Thyroid gland (tissue), 4 donors: ENCODE results near the gene DNAJC1.

Source experiments
- CTCF ChIP-seq, 6 experiments: fragments of 200-600 bp in 3 of 6; fragments of 450-650 bp in 3 of 6; sonication (generic) in 3 of 6; IDR thresholded peaks; one replicate each; pipeline ENCODE4 v1.5.1; 2016 to 2019; ENCODE audit warnings: antibody characterized with exemption in 6 of 6, mild to moderate bottlenecking in 2 of 6, inconsistent platforms in 1 of 6, moderate library complexity in 1 of 6
- POLR2A ChIP-seq, 2 donors: fragments of 450-650 bp; IDR thresholded peaks; one replicate each; pipeline ENCODE4 v1.6.1; 2017; ENCODE audit warnings: antibody characterized with exemption in 2 of 2, mild to moderate bottlenecking in 2 of 2, moderate library complexity in 1 of 2

GRCh38 chr10:21969326-21970287 is 33.9 kb downstream of the DNAJC1 start:
- TF ChIP-seq CTCF (IDR thresholded peaks at IDR 0.05) (no peak), POLR2A (IDR thresholded peaks at IDR 0.05) (no peak)
